ENCODE measurements around the gene SLC8A2.

GRCh38 chr19:47414469-47414868 is 57.2 kb downstream of the SLC8A2 start:
- TF ChIP-seq ZNF274 (IDR thresholded peaks at IDR 0.05; ENCODE audit: low read depth, low read length): no peak
- TF ChIP-seq YY1 (IDR thresholded peaks at IDR 0.05; ENCODE audit: insufficient read depth, insufficient read length): no peak
- TF ChIP-seq SUZ12 (IDR thresholded peaks at IDR 0.05; ENCODE audit: extremely low read depth, insufficient read depth, insufficient read length): no peak

All from NT2/D1 (cell line).